BJ (cell line): Measurements from ENCODE around the gene SNX24. TPM values are rescaled to one million over a fixed set of nuclear protein-coding genes. Genes with fewer than 3 reads are reported as not detected.

ENCODE experiments used
- CTCF ChIA-PET: fragments of 350-600 bp; formaldehyde crosslinking; extraction: SDS; loops from one replicate; lab custom pipeline; 2021; ENCODE audit warnings: antibody characterized with exemption, inconsistent platforms; lab: Yijun Ruan, JAX
- POLR2A ChIA-PET: fragments of 300-600 bp; sonication (Branson Sonifier 250); formaldehyde crosslinking; extraction: SDS; loops from one replicate; lab custom pipeline; 2021; ENCODE audit warnings: antibody characterized with exemption; lab: Charles Lee
- DNase-seq: peaks from one replicate; pipeline ENCODE4 v3.0.0-alpha.2; 2011; ENCODE audit warnings: low read depth
- H3K27me3 ChIP-seq: 2 replicates; pipeline ENCODE4 v1.6.0; 2011; ENCODE audit warnings: low read length; ENCODE audit not compliant: control insufficient read depth, insufficient read depth
- H3K36me3 ChIP-seq: 2 replicates; pipeline ENCODE4 v1.5.1; 2011; ENCODE audit warnings: low read length; ENCODE audit not compliant: control insufficient read depth, insufficient read depth
- H3K4me3 ChIP-seq: 2 replicates; pipeline ENCODE4 v1.5.1; 2011; ENCODE audit warnings: low read depth, mild to moderate bottlenecking, control low read depth, low read length
- polyA plus RNA-seq: library from polyadenylated mRNA; depleted of rRNA; stranded (reverse); fragments of >200 nt; gene quantifications from 2 replicates; pipeline ENCODE4 v1.2.3, GENCODE V29; 2011
- TF ChIP-seq, protein P1 (sequence below): IDR thresholded peaks from 2 replicates; pipeline ENCODE4 v1.5.1; 2011; ENCODE audit warnings: low read depth, mild to moderate bottlenecking, control low read depth, inconsistent platforms, low read length, moderate library complexity; ENCODE audit not compliant: insufficient read depth

The SNX24 gene
- polyA plus RNA-seq, 1 experiment = 6.9 TPM

DNA sequence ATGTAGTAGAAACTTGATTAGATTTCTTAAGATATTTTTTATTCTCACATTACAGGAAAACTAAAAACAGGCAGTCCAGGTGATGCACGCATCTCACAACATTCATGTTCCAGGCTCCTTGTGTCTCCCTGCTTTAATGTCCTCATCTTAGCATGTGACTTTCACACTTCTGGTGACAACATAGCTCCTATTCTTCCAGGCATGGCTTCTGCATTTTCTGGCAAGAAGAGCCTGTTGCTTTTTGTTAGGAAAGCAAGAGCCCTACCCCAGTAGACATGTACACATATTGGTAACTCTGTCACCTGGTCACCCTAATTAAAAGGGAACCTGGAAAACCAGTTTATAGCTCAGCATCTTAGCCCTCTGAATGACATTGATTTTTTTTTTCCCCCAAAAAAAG is 98.6 kb downstream of the SNX24 start:
- ChIA-PET CTCF (no interaction called here), POLR2A (no interaction called here)
- TF ChIP-seq, protein P1, sequence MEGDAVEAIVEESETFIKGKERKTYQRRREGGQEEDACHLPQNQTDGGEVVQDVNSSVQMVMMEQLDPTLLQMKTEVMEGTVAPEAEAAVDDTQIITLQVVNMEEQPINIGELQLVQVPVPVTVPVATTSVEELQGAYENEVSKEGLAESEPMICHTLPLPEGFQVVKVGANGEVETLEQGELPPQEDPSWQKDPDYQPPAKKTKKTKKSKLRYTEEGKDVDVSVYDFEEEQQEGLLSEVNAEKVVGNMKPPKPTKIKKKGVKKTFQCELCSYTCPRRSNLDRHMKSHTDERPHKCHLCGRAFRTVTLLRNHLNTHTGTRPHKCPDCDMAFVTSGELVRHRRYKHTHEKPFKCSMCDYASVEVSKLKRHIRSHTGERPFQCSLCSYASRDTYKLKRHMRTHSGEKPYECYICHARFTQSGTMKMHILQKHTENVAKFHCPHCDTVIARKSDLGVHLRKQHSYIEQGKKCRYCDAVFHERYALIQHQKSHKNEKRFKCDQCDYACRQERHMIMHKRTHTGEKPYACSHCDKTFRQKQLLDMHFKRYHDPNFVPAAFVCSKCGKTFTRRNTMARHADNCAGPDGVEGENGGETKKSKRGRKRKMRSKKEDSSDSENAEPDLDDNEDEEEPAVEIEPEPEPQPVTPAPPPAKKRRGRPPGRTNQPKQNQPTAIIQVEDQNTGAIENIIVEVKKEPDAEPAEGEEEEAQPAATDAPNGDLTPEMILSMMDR = no peak
- Histone ChIP-seq H3K36me3 (no peaks in the 10 kb centered on the region; the same call in none of the 2 replicates), H3K27me3 (no peaks in the 10 kb centered on the region), H3K4me3 (no peak overlapping the region)
- DNase-seq = no peak

GRCh38 chr5:122947372-122947771 is 102.0 kb downstream of the SNX24 start:
- ChIA-PET POLR2A (no interaction called here), CTCF (interaction anchor here (1.1 to 1.4 kb wide), 3 partner anchors 10 to 16 kb away, joined by 3 to 4 read pairs (median 4); no protein-coding TSS in a partner anchor)
- Histone ChIP-seq H3K4me3 (no peak overlapping the region), H3K36me3 (no peaks in the 10 kb centered on the region; the same call in none of the 2 replicates), H3K27me3 (no peaks in the 10 kb centered on the region)
- no peak for DNase-seq
- TF ChIP-seq, protein P1 = no peak

DNA sequence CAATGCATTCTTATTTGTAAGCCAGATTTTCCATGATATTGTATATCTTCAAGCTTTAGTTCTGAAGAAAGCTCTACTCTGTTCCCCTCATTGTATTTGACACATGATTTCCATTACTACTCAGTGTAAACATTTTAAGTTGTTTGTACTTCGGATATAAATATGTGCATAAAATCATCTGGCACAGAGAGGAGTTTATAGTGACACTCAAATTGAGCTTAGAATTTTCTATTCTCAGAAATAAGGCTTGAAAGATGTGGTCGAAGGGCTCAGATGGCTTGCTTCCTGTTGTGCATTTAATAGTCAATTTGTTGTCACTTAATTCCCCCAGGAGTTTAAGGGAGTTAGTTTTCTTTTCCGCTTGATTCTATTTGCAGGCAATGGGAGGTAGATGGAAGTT is 102.4 kb downstream of the SNX24 start:
- ChIA-PET POLR2A (no interaction called here), CTCF (interaction anchor here (1.1 to 1.4 kb wide), 2 partner anchors 10 kb away, joined by 3 to 4 read pairs; no protein-coding TSS in a partner anchor)
- H3K27me3 ChIP-seq = no peaks in the 10 kb centered on the region
- H3K4me3 ChIP-seq = no peak overlapping the region
- no peak for DNase-seq
- TF ChIP-seq, protein P1 = no peak
- H3K36me3 ChIP-seq = no peaks in the 10 kb centered on the region; the same call in none of the 2 replicates

DNA sequence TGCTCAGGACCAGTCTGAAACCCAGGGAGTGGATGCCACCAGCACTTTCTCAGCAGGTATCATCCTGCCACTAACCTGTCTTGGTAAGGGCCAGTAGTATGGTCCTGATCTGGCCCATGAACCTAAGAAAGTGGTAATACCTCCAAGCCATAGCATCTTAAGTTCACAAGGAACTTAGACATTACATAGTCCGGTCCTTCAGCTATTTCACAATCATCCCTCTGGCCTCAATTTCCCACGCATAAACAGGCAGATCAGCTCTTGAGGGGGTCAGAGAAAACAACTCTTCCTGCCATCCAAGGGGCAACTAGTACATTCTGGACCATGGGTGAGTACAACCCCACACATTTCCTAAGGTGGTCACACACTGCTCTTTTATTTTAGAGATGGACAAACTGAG is 102.9 kb downstream of the SNX24 start:
- CTCF ChIA-PET = interaction anchor here (1.1 to 1.4 kb wide), 2 partner anchors 9 to 11 kb away, joined by 3 to 4 read pairs; no protein-coding TSS in a partner anchor
- no peak overlapping the region for H3K4me3 ChIP-seq
- DNase-seq = no peak
- POLR2A ChIA-PET = no interaction called here
- no peaks in the 10 kb centered on the region; the same call in none of the 2 replicates for H3K36me3 ChIP-seq
- TF ChIP-seq, protein P1 = no peak
- H3K27me3 ChIP-seq = no peaks in the 10 kb centered on the region

GRCh38 chr5:122951658-122952057 is 106.2 kb downstream of the SNX24 start:
- POLR2A ChIA-PET = no interaction called here
- TF ChIP-seq, protein P1 = no peak
- CTCF ChIA-PET = no interaction called here
- Histone ChIP-seq H3K4me3 (no peak overlapping the region), H3K27me3 (no peaks in the 10 kb centered on the region), H3K36me3 (no peaks in the 10 kb centered on the region; the same call in none of the 2 replicates)
- no peak for DNase-seq
